Measurements from ENCODE around the gene LOXL3. TPM values are rescaled to one million over a fixed set of nuclear protein-coding genes. Genes with fewer than 3 reads are reported as not detected.

The LOXL3 gene
- total RNA-seq, result 1 to 10 TPM in 1 of 3 donors, under 1 TPM in 2; 0.43 to 2.0 (median 0.93) TPM
- total RNA-seq (2013), result 0.99 TPM

- WGBS (ENCODE audit: insufficient coverage), result under 1% methylated on average over 73 of the region's 73 CpGs
- peaks cover 12% of the 10 kb centered on the region for H3K27me3 ChIP-seq (ENCODE audit: control insufficient read depth, insufficient read depth, low read length)
- H3K4me3 ChIP-seq (ENCODE audit: low read length), result peak within 1 kb of the TSS; percentile 70
- Mint-ChIP-seq H3K36me3 (no peaks in the 10 kb centered on the region), H3K27me3 (ENCODE audit: low read depth in 2 of 2) (peaks cover 25 to 28% of the 10 kb centered on the region in 2 donors), H3K27ac (peak within 1 kb of the TSS; percentile 80 to 89), H3K9me3 (no peaks in the 10 kb centered on the region), H3K4me3 (peak within 1 kb of the TSS; percentile 92), H3K4me1 (peaks cover 7 to 36% of the 10 kb centered on the region in 2 donors)
- DNase-seq (peak; percentile 78 to 88), ATAC-seq (peak; percentile 78 to 84 (median 81))
- H3K4me1 ChIP-seq (ENCODE audit: control insufficient read depth, insufficient read depth, low read length), result peaks cover 31% of the 10 kb centered on the region
- peaks cover 6% of the 10 kb centered on the region for H3K36me3 ChIP-seq (ENCODE audit: control insufficient read depth, insufficient read depth, low read length)
- intact Hi-C loops (cut with micrococcal nuclease), result no loop called here
- H3K9me3 ChIP-seq (ENCODE audit: control insufficient read depth, insufficient read depth, low read length), result no peaks in the 10 kb centered on the region
- H3K27ac ChIP-seq (ENCODE audit: low read length), result peak within 1 kb of the TSS; percentile 66
- TF ChIP-seq, protein P1, sequence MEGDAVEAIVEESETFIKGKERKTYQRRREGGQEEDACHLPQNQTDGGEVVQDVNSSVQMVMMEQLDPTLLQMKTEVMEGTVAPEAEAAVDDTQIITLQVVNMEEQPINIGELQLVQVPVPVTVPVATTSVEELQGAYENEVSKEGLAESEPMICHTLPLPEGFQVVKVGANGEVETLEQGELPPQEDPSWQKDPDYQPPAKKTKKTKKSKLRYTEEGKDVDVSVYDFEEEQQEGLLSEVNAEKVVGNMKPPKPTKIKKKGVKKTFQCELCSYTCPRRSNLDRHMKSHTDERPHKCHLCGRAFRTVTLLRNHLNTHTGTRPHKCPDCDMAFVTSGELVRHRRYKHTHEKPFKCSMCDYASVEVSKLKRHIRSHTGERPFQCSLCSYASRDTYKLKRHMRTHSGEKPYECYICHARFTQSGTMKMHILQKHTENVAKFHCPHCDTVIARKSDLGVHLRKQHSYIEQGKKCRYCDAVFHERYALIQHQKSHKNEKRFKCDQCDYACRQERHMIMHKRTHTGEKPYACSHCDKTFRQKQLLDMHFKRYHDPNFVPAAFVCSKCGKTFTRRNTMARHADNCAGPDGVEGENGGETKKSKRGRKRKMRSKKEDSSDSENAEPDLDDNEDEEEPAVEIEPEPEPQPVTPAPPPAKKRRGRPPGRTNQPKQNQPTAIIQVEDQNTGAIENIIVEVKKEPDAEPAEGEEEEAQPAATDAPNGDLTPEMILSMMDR (IDR thresholded peaks at IDR 0.05), result no peak
Observed at GRCh38 chr2:74553892-74554819, at the start of gene LOXL3, which contains the start of gene DOK1. TSS of gene LOXL3 (minus strand) at chr2:74553942. CDS start at chr2:74552634, 1,308 bp downstream. TSS of gene DOK1 (plus strand) at chr2:74554720. CDS start at chr2:74554755, 35 bp downstream.

DNA sequence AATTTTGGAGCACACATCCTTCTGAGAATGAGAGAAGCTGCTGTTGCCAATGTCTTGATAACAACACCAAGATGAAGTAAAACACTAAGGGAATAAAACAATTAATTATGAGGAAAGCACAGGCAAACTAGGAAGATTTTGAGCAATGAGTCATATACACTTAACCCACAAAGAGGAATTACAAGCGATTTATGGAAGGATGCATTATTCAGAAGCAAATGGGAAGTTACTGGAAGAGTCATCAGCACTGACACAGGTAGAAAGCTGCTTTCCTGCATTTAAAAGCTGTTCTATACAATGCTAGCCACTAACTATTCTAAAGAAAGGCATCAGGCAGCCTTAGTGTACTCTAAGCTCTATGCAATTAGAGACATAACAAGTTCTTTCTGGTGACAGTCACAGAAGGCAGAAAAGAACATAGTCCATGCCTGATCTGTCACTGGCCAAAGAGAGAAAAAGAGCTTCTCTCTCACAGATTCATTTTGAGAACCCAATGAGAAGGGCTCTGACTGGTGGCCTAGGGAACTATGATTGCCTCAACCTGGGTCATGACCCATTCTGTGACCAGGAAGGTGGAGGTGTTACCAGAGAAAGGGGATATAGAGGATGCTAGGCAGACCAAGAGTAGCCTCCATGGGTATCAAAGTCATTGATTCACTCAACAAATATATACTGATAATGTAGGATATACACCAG, 49.0 kb upstream of the LOXL3 start:
- H3K9me3 ChIP-seq (ENCODE audit: control insufficient read depth, insufficient read depth, low read length), result no peaks in the 10 kb centered on the region
- no peaks in the 10 kb centered on the region for H3K36me3 Mint-ChIP-seq
- no peak overlapping the region for H3K4me3 ChIP-seq (ENCODE audit: low read length)
- 40% methylated on average over 1 of the region's 1 CpG for WGBS (ENCODE audit: insufficient coverage)
- ATAC-seq, result peak in 1 of 3 donors; percentile 24
- no peak overlapping the region for H3K27ac ChIP-seq (ENCODE audit: low read length)
- H3K4me3 Mint-ChIP-seq, result no peak overlapping the region
- H3K27ac Mint-ChIP-seq, result no peak overlapping the region
- DNase-seq, result no peak
- intact Hi-C loops (cut with micrococcal nuclease), result no loop called here
- H3K4me1 Mint-ChIP-seq, result peaks cover 5% of the 10 kb centered on the region in 2 donors
- peaks cover 3% of the 10 kb centered on the region for H3K27me3 ChIP-seq (ENCODE audit: control insufficient read depth, insufficient read depth, low read length)
- TF ChIP-seq, protein P1 (IDR thresholded peaks at IDR 0.05), result no peak
- no peaks in the 10 kb centered on the region for H3K9me3 Mint-ChIP-seq
- no peaks in the 10 kb centered on the region for H3K36me3 ChIP-seq (ENCODE audit: control insufficient read depth, insufficient read depth, low read length)
- peaks cover 28 to 38% of the 10 kb centered on the region in 2 donors for H3K27me3 Mint-ChIP-seq (ENCODE audit: low read depth in 2 of 2)
- H3K4me1 ChIP-seq (ENCODE audit: control insufficient read depth, insufficient read depth, low read length), result no peaks in the 10 kb centered on the region

GRCh38 chr2:74599676-74600075, 45.9 kb upstream of the LOXL3 start:
- Mint-ChIP-seq H3K27me3 (ENCODE audit: low read depth in 2 of 2) (peaks cover 38 to 49% of the 10 kb centered on the region in 2 donors), H3K9me3 (no peaks in the 10 kb centered on the region), H3K4me3 (no peak overlapping the region), H3K27ac (no peak overlapping the region), H3K36me3 (no peaks in the 10 kb centered on the region), H3K4me1 (peaks cover 5% of the 10 kb centered on the region in 2 donors)
- no CpG with 5 or more reads among the region's 3 CpGs for whole genome bisulfite sequencing (ENCODE audit: insufficient coverage)
- intact Hi-C loops (cut with micrococcal nuclease), result no loop called here
- H3K27ac ChIP-seq (ENCODE audit: low read length), result no peak overlapping the region
- DNase-seq (no peak), ATAC-seq (no peak)
- TF ChIP-seq, protein P1 (IDR thresholded peaks at IDR 0.05), result no peak
- H3K36me3 ChIP-seq (ENCODE audit: control insufficient read depth, insufficient read depth, low read length), result no peaks in the 10 kb centered on the region
- peaks cover 5% of the 10 kb centered on the region for H3K27me3 ChIP-seq (ENCODE audit: control insufficient read depth, insufficient read depth, low read length)
- H3K4me1 ChIP-seq (ENCODE audit: control insufficient read depth, insufficient read depth, low read length), result no peaks in the 10 kb centered on the region
- H3K9me3 ChIP-seq (ENCODE audit: control insufficient read depth, insufficient read depth, low read length), result no peaks in the 10 kb centered on the region
- no peak overlapping the region for H3K4me3 ChIP-seq (ENCODE audit: low read length)

Data from natural killer cell (primary cell).